Measurements from ENCODE around the gene CETP.

The CETP gene

DNA sequence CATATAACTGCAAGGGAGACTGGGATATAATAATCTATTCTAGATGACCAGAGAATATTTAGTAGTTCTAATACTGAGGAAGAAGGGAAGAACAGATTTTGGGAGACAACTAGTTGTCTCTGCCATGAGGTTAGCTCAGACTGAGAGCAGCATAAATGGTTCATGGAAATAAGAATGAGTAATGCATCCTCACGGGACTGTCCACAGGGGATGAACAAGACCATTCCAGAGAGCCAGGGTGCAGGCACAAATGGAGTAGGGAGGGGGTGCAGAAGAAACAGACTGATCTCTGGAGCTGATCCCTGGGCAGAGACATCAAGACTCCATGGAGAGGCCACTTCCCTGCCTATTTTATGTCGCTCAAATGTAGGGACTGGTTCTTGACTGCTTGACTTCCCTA, 58.0 kb downstream of the CETP start:
- no peak for DNase-seq (ENCODE audit: low read depth in 2 of 3, low spot score in 2 of 3)

DNA sequence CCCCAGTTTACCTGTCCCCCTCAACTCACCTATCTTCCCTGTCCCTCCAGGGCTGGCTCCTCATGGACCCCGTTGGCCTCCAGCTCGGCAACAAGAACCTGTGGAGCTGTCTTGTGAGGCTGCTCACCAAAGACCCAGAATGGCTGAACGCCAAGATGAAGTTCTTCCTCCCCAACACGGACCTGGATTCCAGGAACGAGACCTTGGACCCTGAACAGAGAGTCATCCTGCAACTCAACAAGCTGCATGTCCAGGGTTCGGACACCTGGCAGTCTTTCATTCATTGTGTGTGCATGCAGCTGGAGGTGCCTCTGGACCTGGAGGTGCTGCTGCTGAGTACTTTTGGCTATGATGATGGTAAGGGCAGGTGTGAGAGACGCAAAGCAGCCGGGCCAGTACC, 58.9 kb downstream of the CETP start:
- no peak for DNase-seq (ENCODE audit: low read depth in 2 of 3, low spot score in 2 of 3)

DNA sequence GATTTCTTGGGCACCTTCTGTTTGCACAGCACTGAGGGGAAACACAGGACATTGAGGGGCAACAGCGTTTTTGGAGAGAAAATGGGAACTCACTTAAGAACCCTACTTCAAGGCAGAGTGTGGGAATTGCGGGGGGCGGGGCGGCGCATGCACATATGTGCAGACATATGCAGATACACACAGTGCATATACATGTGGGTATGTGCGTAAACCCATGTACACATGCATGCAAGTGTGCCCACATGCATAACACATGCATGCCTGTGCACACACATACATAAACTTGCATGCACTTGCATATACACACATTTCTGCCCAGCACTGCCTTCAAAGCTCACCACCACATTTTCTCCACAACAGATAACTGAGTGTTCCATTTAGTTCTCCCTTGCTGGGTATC, 60.0 kb downstream of the CETP start:
- DNase-seq (ENCODE audit: low read depth in 2 of 3, low spot score in 2 of 3), result no peak

DNA sequence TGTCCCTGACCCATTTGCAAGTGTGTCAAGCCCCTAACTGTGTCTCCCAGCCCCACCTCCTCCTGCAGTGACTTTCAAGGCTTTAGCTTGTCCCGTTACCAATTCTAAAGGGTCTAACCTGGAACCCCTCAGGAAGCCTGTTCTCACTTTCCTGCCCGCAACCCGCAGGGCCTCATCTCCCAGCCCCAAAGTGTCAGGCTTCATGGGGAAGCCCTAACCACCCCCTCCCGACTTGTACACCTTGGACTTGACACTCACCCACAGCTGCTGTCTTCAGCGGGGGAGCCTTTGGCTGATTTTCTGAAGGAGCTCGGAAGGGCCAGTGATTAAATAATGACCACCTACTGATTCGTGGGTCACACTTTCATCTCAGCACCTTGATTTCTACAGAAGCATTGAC, 60.7 kb downstream of the CETP start:
- DNase-seq (ENCODE audit: low read depth in 2 of 3, low spot score in 2 of 3), result no peak

DNA sequence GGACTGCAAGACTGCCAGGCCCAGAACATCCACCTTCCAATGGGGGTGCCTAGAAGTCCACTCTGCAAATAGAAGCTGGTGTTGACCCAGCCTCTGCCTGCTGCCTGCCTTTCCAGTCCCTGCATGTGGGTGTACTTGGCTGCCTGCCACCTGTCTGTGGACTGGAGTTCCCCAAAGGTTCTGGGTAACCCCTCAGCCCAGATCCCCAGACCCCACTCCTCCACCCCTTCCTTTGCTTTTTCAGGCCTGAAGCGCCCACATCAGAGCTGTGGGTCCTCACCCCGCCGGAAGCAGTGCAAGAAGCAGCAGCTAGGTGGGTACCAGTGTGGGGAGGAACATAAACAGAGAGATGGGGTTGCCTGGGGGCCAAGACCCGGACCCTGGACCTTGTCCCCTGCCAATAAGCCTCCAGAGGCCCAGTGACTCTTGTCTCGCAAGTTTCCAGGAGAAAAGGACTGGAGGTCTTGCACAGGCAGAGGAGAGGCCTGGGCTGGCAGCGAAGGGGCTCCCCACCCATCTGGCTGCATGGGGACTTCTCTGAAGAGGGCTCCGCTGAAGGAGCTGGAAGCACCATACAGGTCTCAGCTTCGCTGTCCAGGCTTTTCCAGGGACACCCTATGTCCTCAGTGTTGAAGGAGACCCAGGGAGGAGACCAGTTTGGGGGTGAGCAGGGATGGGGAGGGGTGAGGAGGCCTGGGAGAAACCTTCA, 61.9 kb downstream of the CETP start:
- peak in 2 of 3 experiments; percentile 58 to 66 for DNase-seq (ENCODE audit: low read depth in 2 of 3, low spot score in 2 of 3)

DNA sequence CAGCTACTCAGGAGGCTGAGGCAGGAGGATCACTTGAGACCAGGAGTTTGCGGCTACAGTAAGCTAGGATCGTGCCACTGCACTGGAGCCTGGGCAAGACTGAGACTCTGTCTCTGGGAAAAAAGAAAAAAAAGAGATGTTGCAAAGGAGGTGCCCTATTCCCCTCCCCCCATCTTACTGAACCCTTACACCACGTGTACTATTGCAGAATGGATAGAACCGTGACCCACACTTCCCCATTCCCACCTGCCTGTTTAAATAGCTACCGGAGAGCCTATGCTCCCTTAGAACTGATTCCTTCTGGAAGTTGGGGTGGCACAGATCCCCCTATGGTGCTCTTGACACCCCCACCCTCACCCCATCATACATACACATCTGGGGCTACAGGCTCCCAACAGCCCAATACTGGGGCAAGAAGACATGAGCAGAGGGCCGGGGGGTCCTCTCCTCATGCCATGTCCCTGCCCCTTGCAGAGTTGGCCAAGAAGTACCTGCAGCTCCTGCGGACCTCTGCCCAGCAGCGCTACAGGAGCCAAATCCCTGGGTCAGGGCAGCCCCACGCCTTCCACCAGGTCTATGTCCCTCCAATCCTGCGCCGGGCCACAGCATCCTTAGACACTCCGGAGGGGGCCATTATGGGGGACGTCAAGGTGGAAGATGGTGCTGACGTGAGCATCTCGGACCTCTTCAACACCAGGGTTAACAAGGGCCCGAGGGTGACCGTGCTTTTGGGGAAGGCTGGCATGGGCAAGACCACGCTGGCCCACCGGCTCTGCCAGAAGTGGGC, 63.3 kb downstream of the CETP start:
- no peak for DNase-seq (ENCODE audit: low read depth in 2 of 3, low spot score in 2 of 3)

DNA sequence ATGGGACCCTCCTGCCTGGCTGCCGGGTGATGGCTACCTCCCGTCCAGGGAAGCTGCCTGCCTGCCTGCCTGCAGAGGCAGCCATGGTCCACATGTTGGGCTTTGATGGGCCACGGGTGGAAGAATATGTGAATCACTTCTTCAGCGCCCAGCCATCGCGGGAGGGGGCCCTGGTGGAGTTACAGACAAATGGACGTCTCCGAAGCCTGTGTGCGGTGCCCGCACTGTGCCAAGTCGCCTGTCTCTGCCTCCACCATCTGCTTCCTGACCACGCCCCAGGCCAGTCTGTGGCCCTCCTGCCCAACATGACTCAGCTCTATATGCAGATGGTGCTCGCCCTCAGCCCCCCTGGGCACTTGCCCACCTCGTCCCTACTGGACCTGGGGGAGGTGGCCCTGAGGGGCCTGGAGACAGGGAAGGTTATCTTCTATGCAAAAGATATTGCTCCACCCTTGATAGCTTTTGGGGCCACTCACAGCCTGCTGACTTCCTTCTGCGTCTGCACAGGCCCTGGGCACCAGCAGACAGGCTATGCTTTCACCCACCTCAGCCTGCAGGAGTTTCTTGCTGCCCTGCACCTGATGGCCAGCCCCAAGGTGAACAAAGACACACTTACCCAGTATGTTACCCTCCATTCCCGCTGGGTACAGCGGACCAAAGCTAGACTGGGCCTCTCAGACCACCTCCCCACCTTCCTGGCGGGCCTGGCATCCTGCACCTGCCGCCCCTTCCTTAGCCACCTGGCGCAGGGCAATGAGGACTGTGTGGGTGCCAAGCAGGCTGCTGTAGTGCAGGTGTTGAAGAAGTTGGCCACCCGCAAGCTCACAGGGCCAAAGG, 64.4 kb downstream of the CETP start:
- DNase-seq (ENCODE audit: low read depth in 2 of 3, low spot score in 2 of 3), result no peak

DNA sequence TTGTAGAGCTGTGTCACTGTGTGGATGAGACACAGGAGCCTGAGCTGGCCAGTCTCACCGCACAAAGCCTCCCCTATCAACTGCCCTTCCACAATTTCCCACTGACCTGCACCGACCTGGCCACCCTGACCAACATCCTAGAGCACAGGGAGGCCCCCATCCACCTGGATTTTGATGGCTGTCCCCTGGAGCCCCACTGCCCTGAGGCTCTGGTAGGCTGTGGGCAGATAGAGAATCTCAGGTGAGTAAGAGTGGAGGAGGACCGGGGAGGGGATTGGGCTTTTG, 65.0 kb downstream of the CETP start:
- no peak for DNase-seq (ENCODE audit: low read depth in 2 of 3, low spot score in 2 of 3)

DNA sequence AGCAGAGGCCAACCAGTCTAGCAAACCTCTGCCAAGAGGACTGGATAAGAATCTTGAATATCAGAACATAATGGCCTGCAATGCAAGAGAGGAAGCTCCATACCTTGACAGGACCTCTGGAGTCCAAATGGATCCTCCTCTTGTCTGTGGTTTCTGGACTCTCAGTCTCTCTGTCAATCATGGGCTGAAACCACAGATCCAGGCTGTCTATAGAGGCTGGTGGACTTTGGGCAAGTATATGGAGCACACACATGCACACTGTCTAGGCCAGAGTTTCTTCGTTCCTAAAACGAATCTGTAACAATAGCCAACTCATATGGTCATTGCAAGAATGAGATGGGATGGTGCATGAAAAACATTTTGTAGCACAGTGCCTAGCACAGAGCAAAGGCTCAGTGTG, 65.3 kb downstream of the CETP start:
- DNase-seq (ENCODE audit: low read depth in 2 of 3, low spot score in 2 of 3), result no peak

DNA sequence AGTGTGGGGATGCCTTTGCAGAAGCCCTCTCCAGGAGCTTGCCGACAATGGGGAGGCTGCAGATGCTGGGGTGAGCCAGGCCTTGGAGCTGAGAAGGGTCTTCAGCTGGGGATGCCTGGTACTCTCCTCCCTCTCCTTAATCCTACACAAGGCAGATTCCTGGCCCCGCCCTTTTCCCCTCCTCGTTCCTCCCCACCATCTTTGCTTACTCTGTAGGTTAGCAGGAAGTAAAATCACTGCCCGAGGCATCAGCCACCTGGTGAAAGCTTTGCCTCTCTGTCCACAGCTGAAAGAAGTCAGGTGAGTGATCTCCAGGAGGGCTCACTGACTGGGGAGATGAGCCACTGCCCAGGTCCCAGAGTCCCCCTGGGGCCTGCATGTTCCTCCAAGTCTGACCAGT, 66.3 kb downstream of the CETP start:
- no peak for DNase-seq (ENCODE audit: low read depth in 2 of 3, low spot score in 2 of 3)

DNA sequence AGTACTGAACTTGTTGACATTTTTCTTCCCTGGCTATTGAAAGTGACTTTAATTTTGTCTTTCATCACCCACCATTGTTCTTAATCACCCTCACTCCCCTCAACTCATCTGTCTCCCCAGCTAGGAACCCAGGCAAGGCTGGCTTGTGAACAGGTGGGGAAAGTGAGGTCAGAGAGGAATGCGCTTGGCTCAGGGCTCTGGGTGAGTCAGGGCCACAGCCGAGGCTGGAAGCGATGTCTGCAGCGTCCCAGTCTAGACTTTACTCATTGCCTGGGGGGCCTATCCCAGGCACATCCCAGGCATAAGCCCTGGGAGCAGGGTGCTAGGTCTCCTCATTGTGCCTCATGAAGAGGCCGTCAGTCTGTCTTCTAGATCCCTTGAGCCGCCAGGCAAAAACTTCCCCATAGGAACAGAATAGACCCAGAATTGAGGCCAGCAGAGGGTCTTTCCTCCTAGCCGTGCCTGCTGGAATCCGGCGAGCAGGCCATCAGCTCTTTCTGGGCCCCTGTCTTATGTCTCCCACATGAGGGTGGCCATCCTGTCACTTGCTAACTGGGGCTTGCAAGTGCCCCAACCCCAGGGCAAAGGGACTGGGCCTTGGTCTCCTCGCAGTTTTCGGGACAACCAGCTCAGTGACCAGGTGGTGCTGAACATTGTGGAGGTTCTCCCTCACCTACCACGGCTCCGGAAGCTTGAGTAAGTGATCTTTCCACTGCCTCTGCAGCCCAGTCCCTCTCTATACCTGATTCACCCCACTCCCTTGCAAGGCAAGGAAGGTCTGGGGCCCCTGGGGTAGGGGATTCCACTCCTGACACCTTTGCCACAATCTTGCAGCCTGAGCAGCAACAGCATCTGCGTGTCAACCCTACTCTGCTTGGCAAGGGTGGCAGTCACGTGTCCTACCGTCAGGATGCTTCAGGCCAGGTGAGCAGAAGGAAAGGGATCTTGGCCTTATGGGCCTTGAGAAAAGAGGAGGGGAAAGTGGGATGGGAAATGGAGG, 67.7 kb downstream of the CETP start:
- DNase-seq (ENCODE audit: low read depth in 2 of 3, low spot score in 2 of 3), result no peak

DNA sequence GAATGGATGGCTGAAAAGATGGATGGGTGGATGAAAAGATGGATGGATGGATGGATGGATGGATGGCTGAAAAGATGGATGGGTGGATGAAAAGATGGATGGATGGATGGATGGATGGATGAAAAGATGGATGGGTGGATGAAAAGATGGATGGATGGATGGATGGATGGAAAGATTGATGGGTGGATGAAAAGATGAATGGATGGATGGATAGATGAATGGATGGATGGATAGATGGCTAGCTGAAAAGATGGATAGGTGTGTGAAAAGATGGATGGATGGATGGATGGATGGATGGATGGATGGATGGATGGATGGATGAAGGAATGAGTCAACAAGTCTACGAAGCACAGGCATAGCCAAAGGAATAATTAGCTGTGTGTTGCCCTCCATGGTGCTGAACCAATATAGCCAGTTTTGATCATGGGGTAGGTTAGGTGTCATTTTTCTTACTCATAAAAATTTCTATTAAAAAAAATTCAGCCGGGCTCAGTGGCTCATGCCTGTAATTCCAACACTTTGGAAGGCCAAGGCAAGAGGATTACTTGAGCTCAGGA, 68.7 kb downstream of the CETP start:
- DNase-seq (ENCODE audit: low read depth in 2 of 3, low spot score in 2 of 3), result no peak

DNA sequence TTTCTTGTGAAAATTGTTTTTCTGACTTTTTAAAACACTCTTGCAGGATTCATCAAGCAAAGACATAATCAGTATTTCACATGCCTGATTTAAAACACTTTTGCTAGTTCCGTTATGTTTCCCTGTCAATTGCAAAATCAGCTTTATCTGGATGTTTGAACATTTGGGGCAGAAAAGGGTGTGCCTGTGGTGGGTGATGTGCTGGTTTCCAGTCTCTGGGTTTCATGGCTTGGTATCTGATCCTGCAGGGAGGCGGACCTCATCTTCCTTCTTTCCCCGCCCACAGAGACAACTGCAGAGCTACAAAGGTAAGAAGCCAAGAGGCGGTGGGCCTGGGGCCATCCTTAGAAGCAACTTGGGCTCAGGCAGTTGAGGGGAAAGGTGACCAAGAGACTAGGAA, 69.4 kb downstream of the CETP start:
- no peak for DNase-seq (ENCODE audit: low read depth in 2 of 3, low spot score in 2 of 3)

DNA sequence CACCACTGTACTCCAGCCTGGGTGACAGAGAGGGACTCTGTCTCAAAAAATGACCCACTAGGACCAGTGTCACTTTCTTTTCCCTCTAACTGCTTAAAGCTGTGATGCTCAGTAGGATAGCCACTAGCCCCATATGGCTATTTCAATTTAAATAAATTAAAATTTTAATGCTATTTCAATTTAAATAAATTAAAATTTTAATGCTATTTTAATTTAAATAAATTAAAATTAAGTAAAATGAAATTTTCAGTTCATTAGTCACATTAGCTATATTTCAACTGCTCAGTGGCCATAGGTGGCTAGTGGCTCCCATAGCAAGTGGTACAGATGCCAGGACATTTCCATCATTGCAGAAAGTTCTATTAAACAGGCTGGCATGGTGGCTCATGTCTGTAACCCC, 70.6 kb downstream of the CETP start:
- no peak for DNase-seq (ENCODE audit: low read depth in 2 of 3, low spot score in 2 of 3)

DNA sequence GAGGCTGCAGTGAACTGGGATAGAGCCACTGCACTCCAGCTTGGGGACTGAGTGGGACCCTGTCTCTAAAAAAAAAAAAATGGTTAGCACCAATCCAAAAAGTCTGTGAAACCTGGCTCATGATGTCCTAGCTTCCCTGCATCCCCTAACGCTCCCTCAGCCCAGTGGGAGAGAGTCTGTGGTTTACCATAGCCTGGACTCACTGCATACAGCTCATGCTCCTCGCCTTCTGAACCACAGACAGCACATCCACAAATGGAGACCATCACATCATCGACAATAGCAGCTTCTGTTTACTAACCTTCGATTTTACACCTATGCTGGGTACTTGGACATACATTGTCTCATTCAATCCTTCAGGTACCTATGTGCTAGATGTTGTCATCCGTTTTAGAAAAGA, 71.2 kb downstream of the CETP start:
- no peak for DNase-seq (ENCODE audit: low read depth in 2 of 3, low spot score in 2 of 3)

Data from activated CD8-positive, alpha-beta memory T cell treated with anti-CD3 and anti-CD28 coated beads for 48 hours (primary cell).